ENCODE measurements around the gene UACA.

The UACA gene

DNA sequence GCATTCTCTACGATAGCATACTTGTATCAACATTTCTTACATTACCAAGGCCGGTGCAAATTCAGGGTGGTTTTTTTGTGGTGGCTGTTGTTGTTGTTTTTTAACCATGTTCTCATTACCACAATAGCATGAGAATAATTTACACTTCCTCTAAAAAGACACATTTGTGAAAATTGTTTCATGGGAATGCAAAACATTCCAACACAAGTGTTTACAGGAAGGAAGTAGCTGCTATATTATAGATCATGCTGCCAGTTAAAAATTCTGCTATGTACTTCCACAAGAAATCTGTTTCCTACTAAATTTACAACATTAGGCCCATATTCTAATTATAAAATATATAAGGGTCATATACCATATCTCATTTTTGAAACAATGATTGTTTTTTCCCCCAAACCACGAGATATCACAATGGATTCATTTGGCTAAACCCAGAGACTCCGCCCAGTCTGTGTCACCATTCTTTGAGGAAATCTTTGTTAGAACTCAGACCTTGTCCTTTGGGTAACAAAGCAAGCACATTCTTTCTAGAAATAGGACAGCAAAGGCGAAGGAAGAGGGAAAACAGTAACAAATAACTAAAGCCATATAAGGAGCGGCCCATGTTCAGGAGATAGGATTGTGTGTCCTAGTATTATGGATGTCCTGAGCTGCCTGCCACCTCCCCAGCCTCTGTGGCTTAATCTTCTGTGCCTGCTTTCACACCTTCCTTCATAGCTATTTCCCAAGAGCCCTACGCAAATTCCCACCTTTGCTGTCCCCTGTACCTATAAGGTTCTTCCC lies 60.1 kb downstream of the UACA start:
- no peaks in the 10 kb centered on the region for H3K9me3 ChIP-seq (ENCODE audit: control insufficient read depth in 1 of 2, low read length in 2 of 2)
- no peaks in the 10 kb centered on the region for H3K36me3 ChIP-seq (ENCODE audit: control insufficient read depth in 1 of 2, insufficient read depth in 2 of 2, low read length in 2 of 2)
- H3K4me1 ChIP-seq (ENCODE audit: control insufficient read depth in 1 of 2, insufficient read depth in 2 of 2, low read length in 2 of 2) = peaks cover 7 to 19% of the 10 kb centered on the region in 2 donors
- no peaks in the 10 kb centered on the region for H3K27me3 ChIP-seq (ENCODE audit: low read depth, low read length)
- peak overlapping the region; percentile 6 for H3K27ac ChIP-seq (ENCODE audit: low read length)
- no peak overlapping the region for H3K4me3 ChIP-seq (ENCODE audit: low read depth in 1 of 2, low read length in 2 of 2)

- Histone ChIP-seq H3K36me3 (ENCODE audit: control insufficient read depth in 1 of 2, insufficient read depth in 2 of 2, low read length in 2 of 2) (no peaks in the 10 kb centered on the region), H3K4me3 (ENCODE audit: low read depth in 1 of 2, low read length in 2 of 2) (no peak overlapping the region), H3K4me1 (ENCODE audit: control insufficient read depth in 1 of 2, insufficient read depth in 2 of 2, low read length in 2 of 2) (peaks cover 7 to 19% of the 10 kb centered on the region in 2 donors), H3K27me3 (ENCODE audit: low read depth, low read length) (no peaks in the 10 kb centered on the region), H3K27ac (ENCODE audit: low read length) (no peak overlapping the region), H3K9me3 (ENCODE audit: control insufficient read depth in 1 of 2, low read length in 2 of 2) (no peaks in the 10 kb centered on the region)
Measured at GRCh38 chr15:70702584-70702983, 60.8 kb downstream of the UACA start.

- Histone ChIP-seq H3K36me3 (ENCODE audit: control insufficient read depth in 1 of 2, insufficient read depth in 2 of 2, low read length in 2 of 2) (no peaks in the 10 kb centered on the region), H3K9me3 (ENCODE audit: control insufficient read depth in 1 of 2, low read length in 2 of 2) (no peaks in the 10 kb centered on the region), H3K4me3 (ENCODE audit: low read depth in 1 of 2, low read length in 2 of 2) (peak overlapping the region; percentile 41 to 51), H3K27me3 (ENCODE audit: low read depth, low read length) (no peaks in the 10 kb centered on the region), H3K4me1 (ENCODE audit: control insufficient read depth in 1 of 2, insufficient read depth in 2 of 2, low read length in 2 of 2) (peaks cover 11 to 19% of the 10 kb centered on the region in 2 donors), H3K27ac (ENCODE audit: low read length) (peak overlapping the region; percentile 81)
Measured at GRCh38 chr15:70701891-70702568, 61.3 kb downstream of the UACA start.

GRCh38 chr15:70701171-70701570 lies 62.2 kb downstream of the UACA start:
- no peaks in the 10 kb centered on the region for H3K27me3 ChIP-seq (ENCODE audit: low read depth, low read length)
- H3K9me3 ChIP-seq (ENCODE audit: control insufficient read depth in 1 of 2, low read length in 2 of 2) = no peaks in the 10 kb centered on the region
- no peaks in the 10 kb centered on the region for H3K36me3 ChIP-seq (ENCODE audit: control insufficient read depth in 1 of 2, insufficient read depth in 2 of 2, low read length in 2 of 2)
- H3K4me1 ChIP-seq (ENCODE audit: control insufficient read depth in 1 of 2, insufficient read depth in 2 of 2, low read length in 2 of 2) = peaks cover 11 to 19% of the 10 kb centered on the region in 2 donors
- H3K4me3 ChIP-seq (ENCODE audit: low read depth in 1 of 2, low read length in 2 of 2) = peak overlapping the region; percentile 34 to 41
- H3K27ac ChIP-seq (ENCODE audit: low read length) = peak overlapping the region; percentile 81

DNA sequence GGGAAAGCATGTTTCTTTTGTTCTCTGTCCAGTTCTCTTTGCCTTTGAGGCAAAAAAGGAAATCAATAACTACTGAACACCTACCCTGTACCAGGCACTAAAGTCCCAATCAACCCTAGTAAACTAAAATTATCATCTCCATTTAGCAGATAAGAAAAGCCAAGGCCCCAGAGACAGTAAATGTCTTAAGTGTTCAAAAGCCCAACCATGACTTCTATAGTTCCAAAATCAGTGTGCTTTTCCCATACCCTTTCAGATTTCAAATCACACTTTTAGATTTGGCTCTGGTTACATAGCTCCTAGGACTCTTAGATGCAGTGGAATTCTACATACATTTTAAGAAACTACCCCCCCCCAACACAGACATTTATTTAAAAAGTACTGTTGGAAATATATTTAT lies 63.5 kb downstream of the UACA start:
- peaks cover 11 to 19% of the 10 kb centered on the region in 2 donors for H3K4me1 ChIP-seq (ENCODE audit: control insufficient read depth in 1 of 2, insufficient read depth in 2 of 2, low read length in 2 of 2)
- H3K27me3 ChIP-seq (ENCODE audit: low read depth, low read length) = no peaks in the 10 kb centered on the region
- H3K36me3 ChIP-seq (ENCODE audit: control insufficient read depth in 1 of 2, insufficient read depth in 2 of 2, low read length in 2 of 2) = no peaks in the 10 kb centered on the region
- H3K9me3 ChIP-seq (ENCODE audit: control insufficient read depth in 1 of 2, low read length in 2 of 2) = no peaks in the 10 kb centered on the region
- H3K27ac ChIP-seq (ENCODE audit: low read length) = peak overlapping the region; percentile 0
- peak overlapping the region; percentile 19 to 25 for H3K4me3 ChIP-seq (ENCODE audit: low read depth in 1 of 2, low read length in 2 of 2)

DNA sequence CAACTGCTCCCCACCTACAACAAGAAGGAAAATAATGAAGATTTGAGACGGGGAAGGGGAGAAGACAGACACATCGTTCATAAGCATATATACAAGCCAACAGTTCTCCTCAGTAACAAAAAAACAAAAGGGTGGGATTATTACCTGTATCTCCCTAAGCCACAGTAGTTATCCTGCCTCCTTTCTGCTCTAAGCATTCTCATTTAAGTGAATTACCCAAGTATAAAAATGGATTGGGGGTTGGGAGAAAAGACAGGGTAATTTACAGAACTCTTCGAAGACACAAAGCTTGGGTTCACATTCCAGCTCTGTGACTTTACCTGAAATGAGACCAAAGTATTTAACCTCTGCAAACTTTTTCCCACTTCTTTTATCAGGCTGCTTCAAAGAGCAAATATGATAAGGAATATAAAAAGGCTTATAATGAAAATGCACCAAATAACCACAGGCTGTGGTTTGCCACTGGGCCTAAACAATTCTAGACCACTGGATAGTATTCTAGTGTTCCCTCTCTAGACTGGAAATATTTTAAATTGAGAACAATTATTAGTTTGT lies 64.4 kb downstream of the UACA start:
- H3K9me3 ChIP-seq (ENCODE audit: control insufficient read depth in 1 of 2, low read length in 2 of 2) = no peaks in the 10 kb centered on the region
- H3K4me3 ChIP-seq (ENCODE audit: low read depth in 1 of 2, low read length in 2 of 2) = peak overlapping the region in 1 of 2 donors; percentile 7
- H3K36me3 ChIP-seq (ENCODE audit: control insufficient read depth in 1 of 2, insufficient read depth in 2 of 2, low read length in 2 of 2) = no peaks in the 10 kb centered on the region
- no peaks in the 10 kb centered on the region for H3K27me3 ChIP-seq (ENCODE audit: low read depth, low read length)
- peak overlapping the region; percentile 0 for H3K27ac ChIP-seq (ENCODE audit: low read length)
- peaks cover 11 to 19% of the 10 kb centered on the region in 2 donors for H3K4me1 ChIP-seq (ENCODE audit: control insufficient read depth in 1 of 2, insufficient read depth in 2 of 2, low read length in 2 of 2)

- peak overlapping the region in 1 of 2 donors; percentile 7 for H3K4me3 ChIP-seq (ENCODE audit: low read depth in 1 of 2, low read length in 2 of 2)
- H3K9me3 ChIP-seq (ENCODE audit: control insufficient read depth in 1 of 2, low read length in 2 of 2) = no peaks in the 10 kb centered on the region
- no peaks in the 10 kb centered on the region for H3K36me3 ChIP-seq (ENCODE audit: control insufficient read depth in 1 of 2, insufficient read depth in 2 of 2, low read length in 2 of 2)
- no peak overlapping the region for H3K27ac ChIP-seq (ENCODE audit: low read length)
- peaks cover 11 to 15% of the 10 kb centered on the region in 2 donors for H3K4me1 ChIP-seq (ENCODE audit: control insufficient read depth in 1 of 2, insufficient read depth in 2 of 2, low read length in 2 of 2)
- H3K27me3 ChIP-seq (ENCODE audit: low read depth, low read length) = no peaks in the 10 kb centered on the region
Measured at GRCh38 chr15:70698426-70698825, 64.9 kb downstream of the UACA start.

- H3K4me1 ChIP-seq (ENCODE audit: control insufficient read depth in 1 of 2, insufficient read depth in 2 of 2, low read length in 2 of 2) = no peaks in the 10 kb centered on the region
- H3K27ac ChIP-seq (ENCODE audit: low read length) = no peak overlapping the region
- no peaks in the 10 kb centered on the region for H3K27me3 ChIP-seq (ENCODE audit: low read depth, low read length)
- no peak overlapping the region for H3K4me3 ChIP-seq (ENCODE audit: low read depth in 1 of 2, low read length in 2 of 2)
- no peaks in the 10 kb centered on the region for H3K9me3 ChIP-seq (ENCODE audit: control insufficient read depth in 1 of 2, low read length in 2 of 2)
- H3K36me3 ChIP-seq (ENCODE audit: control insufficient read depth in 1 of 2, insufficient read depth in 2 of 2, low read length in 2 of 2) = peaks cover 0 to 9% of the 10 kb centered on the region in 2 donors
Measured at GRCh38 chr15:70690491-70691276, 72.7 kb downstream of the UACA start.

DNA sequence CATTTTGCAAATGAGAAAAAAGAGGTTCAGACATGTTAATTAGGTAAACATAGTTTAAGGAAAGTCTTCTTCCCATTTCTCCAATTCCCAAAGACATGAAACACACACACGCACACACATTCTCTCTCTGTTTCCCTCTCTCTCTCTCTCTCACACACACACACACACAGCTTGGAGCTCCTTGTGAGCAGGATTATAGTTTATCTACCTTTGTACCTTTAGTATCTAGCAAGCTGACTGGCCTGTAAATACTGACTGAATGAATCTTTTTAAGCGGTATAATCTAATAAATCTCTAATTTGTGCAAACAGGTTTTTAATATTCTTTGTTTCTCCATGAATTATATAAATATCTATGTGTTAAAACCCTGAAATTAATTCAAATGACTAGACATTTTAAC lies 73.3 kb downstream of the UACA start:
- H3K36me3 ChIP-seq (ENCODE audit: control insufficient read depth in 1 of 2, insufficient read depth in 2 of 2, low read length in 2 of 2) = peaks cover 0 to 9% of the 10 kb centered on the region in 2 donors
- no peaks in the 10 kb centered on the region for H3K9me3 ChIP-seq (ENCODE audit: control insufficient read depth in 1 of 2, low read length in 2 of 2)
- H3K27me3 ChIP-seq (ENCODE audit: low read depth, low read length) = no peaks in the 10 kb centered on the region
- H3K27ac ChIP-seq (ENCODE audit: low read length) = no peak overlapping the region
- no peaks in the 10 kb centered on the region for H3K4me1 ChIP-seq (ENCODE audit: control insufficient read depth in 1 of 2, insufficient read depth in 2 of 2, low read length in 2 of 2)
- no peak overlapping the region for H3K4me3 ChIP-seq (ENCODE audit: low read depth in 1 of 2, low read length in 2 of 2)

DNA sequence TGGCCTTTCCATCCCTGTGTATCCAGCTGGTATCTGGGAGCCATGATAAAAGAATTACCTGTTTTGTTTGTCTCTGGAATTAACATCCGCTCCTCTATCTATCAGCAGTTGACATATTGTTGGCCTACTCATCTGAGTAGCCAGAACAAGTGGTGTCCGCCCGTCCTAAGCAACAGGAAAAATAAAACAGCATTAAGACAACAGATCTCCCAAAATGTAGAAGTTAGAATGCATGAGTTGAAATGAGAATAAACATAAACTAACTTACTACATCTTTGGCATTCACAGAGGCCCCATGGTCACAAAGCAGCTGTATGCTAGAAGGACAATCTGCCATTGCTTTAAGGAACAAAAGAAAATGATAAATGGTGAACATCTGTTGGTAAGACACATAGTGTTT lies 75.9 kb downstream of the UACA start:
- Histone ChIP-seq H3K4me3 (ENCODE audit: low read depth in 1 of 2, low read length in 2 of 2) (no peak overlapping the region), H3K27ac (ENCODE audit: low read length) (no peak overlapping the region), H3K9me3 (ENCODE audit: control insufficient read depth in 1 of 2, low read length in 2 of 2) (no peaks in the 10 kb centered on the region), H3K36me3 (ENCODE audit: control insufficient read depth in 1 of 2, insufficient read depth in 2 of 2, low read length in 2 of 2) (peaks cover 0 to 9% of the 10 kb centered on the region in 2 donors), H3K27me3 (ENCODE audit: low read depth, low read length) (no peaks in the 10 kb centered on the region), H3K4me1 (ENCODE audit: control insufficient read depth in 1 of 2, insufficient read depth in 2 of 2, low read length in 2 of 2) (no peaks in the 10 kb centered on the region)

GRCh38 chr15:70680817-70681216 lies 82.5 kb downstream of the UACA start:
- Histone ChIP-seq H3K9me3 (ENCODE audit: control insufficient read depth in 1 of 2, low read length in 2 of 2) (no peaks in the 10 kb centered on the region), H3K27ac (ENCODE audit: low read length) (no peak overlapping the region), H3K36me3 (ENCODE audit: control insufficient read depth in 1 of 2, insufficient read depth in 2 of 2, low read length in 2 of 2) (no peaks in the 10 kb centered on the region), H3K27me3 (ENCODE audit: low read depth, low read length) (no peaks in the 10 kb centered on the region), H3K4me3 (ENCODE audit: low read depth in 1 of 2, low read length in 2 of 2) (no peak overlapping the region), H3K4me1 (ENCODE audit: control insufficient read depth in 1 of 2, insufficient read depth in 2 of 2, low read length in 2 of 2) (no peaks in the 10 kb centered on the region)

All from muscle layer of duodenum (tissue), 2 donors.